IMR-90 (cell line): Measurements from ENCODE around the gene CCDC97. TPM values are rescaled to one million over a fixed set of nuclear protein-coding genes. Genes with fewer than 3 reads are reported as not detected.

ENCODE experiments used
- ATAC-seq: fragments of 200-7000 bp; cut with Tn5 transposase; 2 replicates; pipeline ENCODE4 v1.9.1; 2020; ENCODE audit warnings: low read depth, mild to moderate bottlenecking, moderate library complexity
- BruUV-seq: library from RNA; stranded (reverse); fragments of 400-500 nt; replicated peaks from 2 replicates; lab custom pipeline; 2021; lab: Mats Ljungman, UMichigan
- CTCF ChIA-PET: fragments of 300-600 bp; formaldehyde crosslinking; extraction: SDS; loops from one replicate; lab custom pipeline; 2021; ENCODE audit warnings: antibody characterized with exemption; lab: Yijun Ruan, JAX
- POLR2A ChIA-PET: fragments of 300-600 bp; sonication (Branson Sonifier 250); formaldehyde crosslinking; loops from one replicate; lab custom pipeline; 2022; ENCODE audit warnings: antibody characterized with exemption; ENCODE audit not compliant: unreplicated experiment; lab: Charles Lee
- DNase-seq: peaks from one replicate; pipeline ENCODE4 v3.0.0; 2013
- H2AFZ ChIP-seq: replicated peaks from 2 replicates; pipeline ENCODE3; 2013; ENCODE audit warnings: low read length, mild to moderate bottlenecking; ENCODE audit not compliant: poor library complexity
- H2AK5ac ChIP-seq: 2 replicates; pipeline ENCODE4 v1.6.1; 2013; ENCODE audit warnings: low read depth, low read length, inconsistent platforms
- H2AK9ac ChIP-seq: replicated peaks from 2 replicates; pipeline ENCODE3; 2013; ENCODE audit warnings: mild to moderate bottlenecking, low read depth, low read length, moderate library complexity; ENCODE audit not compliant: poor library complexity
- H2BK120ac ChIP-seq: 2 replicates; pipeline ENCODE4 v1.6.1; 2013; ENCODE audit warnings: low read depth, low read length, inconsistent platforms
- H2BK15ac ChIP-seq: 3 replicates; pipeline ENCODE4 v1.6.1; 2013; ENCODE audit warnings: low read depth, low read length, inconsistent platforms
- H2BK20ac ChIP-seq: 2 replicates; pipeline ENCODE4 v1.6.1; 2013; ENCODE audit warnings: low read depth, mild to moderate bottlenecking, inconsistent platforms, low read length, moderate library complexity
- H2BK5ac ChIP-seq: 2 replicates; pipeline ENCODE4 v1.6.1; 2013; ENCODE audit warnings: mild to moderate bottlenecking, low read depth, low read length, inconsistent platforms; ENCODE audit not compliant: poor library complexity, severe bottlenecking
- H3K14ac ChIP-seq: replicated peaks from 2 replicates; pipeline ENCODE4 v1.6.1; 2013; ENCODE audit warnings: low read depth, low read length, inconsistent platforms
- H3K18ac ChIP-seq: 2 replicates; pipeline ENCODE4 v1.6.1; 2013; ENCODE audit warnings: low read depth, low read length, control low read depth
- H3K23ac ChIP-seq: 2 replicates; pipeline ENCODE4 v1.6.1; 2013; ENCODE audit warnings: low read depth, low read length, inconsistent platforms
- H3K27ac ChIP-seq: 2 replicates; pipeline ENCODE4 v1.5.1; 2013; ENCODE audit warnings: mild to moderate bottlenecking, control low read depth, low read length; ENCODE audit not compliant: insufficient read depth
- H3K27me3 ChIP-seq: 2 replicates; pipeline ENCODE4 v1.6.1; 2013; ENCODE audit warnings: low read length; ENCODE audit not compliant: control insufficient read depth, insufficient read depth
- H3K36me3 ChIP-seq: 2 replicates; pipeline ENCODE4 v1.6.1; 2013; ENCODE audit warnings: low read length, mixed read lengths; ENCODE audit not compliant: control insufficient read depth, insufficient read depth
- H3K4ac ChIP-seq: 2 replicates; pipeline ENCODE4 v1.6.1; 2013; ENCODE audit warnings: low read depth, low read length, inconsistent platforms
- H3K4me1 ChIP-seq: 2 replicates; pipeline ENCODE4 v1.6.1; 2013; ENCODE audit warnings: low read length, mixed read lengths; ENCODE audit not compliant: control insufficient read depth, insufficient read depth
- H3K4me2 ChIP-seq: 2 replicates; pipeline ENCODE4 v1.6.1; 2013; ENCODE audit warnings: low read depth, mild to moderate bottlenecking, control low read depth, low read length, moderate library complexity
- H3K4me3 ChIP-seq: 2 replicates; pipeline ENCODE4 v1.5.1; 2013; ENCODE audit warnings: low read depth, mild to moderate bottlenecking, control low read depth, low read length, moderate library complexity; ENCODE audit not compliant: insufficient read depth
- H3K56ac ChIP-seq: 2 replicates; pipeline ENCODE4 v1.6.1; 2013; ENCODE audit warnings: low read length, inconsistent platforms; ENCODE audit not compliant: insufficient read depth; ENCODE audit errors: extremely low read depth
- H3K79me1 ChIP-seq, 2 experiments: 2 replicates each; pipeline ENCODE4 v1.6.1; 2013; ENCODE audit warnings: low read length in 2 of 2, inconsistent platforms in 1 of 2, low read depth in 1 of 2
- H3K9ac ChIP-seq: 2 replicates; pipeline ENCODE4 v1.6.1; 2013; ENCODE audit warnings: low read depth, low read length, control low read depth
- H3K9me1 ChIP-seq: 2 replicates; pipeline ENCODE4 v1.6.1; 2013; ENCODE audit warnings: low read length, inconsistent platforms; ENCODE audit not compliant: insufficient read depth
- H3K9me3 ChIP-seq: 2 replicates; pipeline ENCODE4 v1.6.1; 2013; ENCODE audit warnings: low read length; ENCODE audit not compliant: control insufficient read depth, insufficient read depth
- H4K20me1 ChIP-seq: 2 replicates; pipeline ENCODE4 v1.6.1; 2013; ENCODE audit warnings: low read length, inconsistent platforms; ENCODE audit not compliant: insufficient read depth
- H4K5ac ChIP-seq: 2 replicates; pipeline ENCODE4 v1.6.1; 2013; ENCODE audit warnings: mild to moderate bottlenecking, low read depth, low read length, control low read depth
- H4K8ac ChIP-seq, 2 experiments: 2 replicates each; pipeline ENCODE4 v1.6.1; 2013; ENCODE audit warnings: low read depth in 2 of 2, low read length in 2 of 2, control low read depth in 1 of 2, inconsistent platforms in 1 of 2
- H4K91ac ChIP-seq: 2 replicates; pipeline ENCODE4 v1.6.1; 2013; ENCODE audit warnings: low read depth, low read length, inconsistent platforms; ENCODE audit not compliant: insufficient read depth
- BHLHE40 ChIP-seq: fragments of 150-350 bp; IDR thresholded peaks from 2 replicates; pipeline ENCODE4 v1.6.1; 2016; ENCODE audit warnings: mild to moderate bottlenecking, low read depth, low read length
- CEBPB ChIP-seq: IDR thresholded peaks from 2 replicates; pipeline ENCODE4 v1.6.1; 2012; ENCODE audit warnings: low read depth, low read length, improper control_type of control experiment
- CHD1 ChIP-seq: IDR thresholded peaks from 2 replicates; pipeline ENCODE4 v1.6.1; 2012; ENCODE audit warnings: low read depth, low read length, improper control_type of control experiment
- MAFK ChIP-seq: IDR thresholded peaks from 2 replicates; pipeline ENCODE4 v1.6.1; 2012; ENCODE audit warnings: low read depth, low read length, improper control_type of control experiment
- MAZ ChIP-seq: IDR thresholded peaks from 2 replicates; pipeline ENCODE4 v1.6.1; 2012; ENCODE audit warnings: low read depth, mild to moderate bottlenecking, low read length, improper control_type of control experiment, moderate library complexity, borderline replicate concordance
- MXI1 ChIP-seq: IDR thresholded peaks from 2 replicates; pipeline ENCODE4 v1.6.1; 2012; ENCODE audit warnings: low read depth, mild to moderate bottlenecking, low read length, moderate library complexity, borderline replicate concordance
- POLR2A ChIP-seq: IDR thresholded peaks from 2 replicates; pipeline ENCODE4 v1.6.1; 2012; ENCODE audit warnings: mild to moderate bottlenecking, low read depth, low read length
- RAD21 ChIP-seq: IDR thresholded peaks from 2 replicates; pipeline ENCODE4 v1.6.1; 2012; ENCODE audit warnings: low read length, improper control_type of control experiment
- RCOR1 ChIP-seq: IDR thresholded peaks from 2 replicates; pipeline ENCODE4 v1.6.1; 2012; ENCODE audit warnings: mild to moderate bottlenecking, low read length, improper control_type of control experiment; ENCODE audit not compliant: insufficient replicate concordance
- SMC3 ChIP-seq: fragments of 150-350 bp; IDR thresholded peaks from 2 replicates; pipeline ENCODE4 v1.6.1; 2016; ENCODE audit warnings: low read depth, mild to moderate bottlenecking, antibody characterized with exemption, low read length, moderate library complexity
- USF2 ChIP-seq: fragments of 150-350 bp; IDR thresholded peaks from 2 replicates; pipeline ENCODE4 v1.6.1; 2017; ENCODE audit warnings: mild to moderate bottlenecking, antibody characterized with exemption, low read length, low read depth
- WGBS, 2 experiments: methylation state at CpG; one replicate each; pipeline versions ENCODE4 v1.1.5 to v1.1.7; 2013; ENCODE audit warnings: missing lambda C conversion rate in 2 of 2; ENCODE audit not compliant: insufficient read length in 1 of 2; ENCODE audit errors: extremely low coverage in 2 of 2; 5-methylcytosine and 5-hydroxymethylcytosine counted together
- dilution Hi-C: fragments of 300-500 bp; cut with HindIII; formaldehyde crosslinking; loops from one replicate; pipeline ENCODE4 v1.14.3; 2018; ENCODE audit warnings: low sequenced_read_pairs; ENCODE audit not compliant: unreplicated experiment
- in situ Hi-C: fragments of 300-500 bp; cut with MboI; formaldehyde crosslinking; loops from 3 replicates; pipeline ENCODE4 v1.14.3; 2019; ENCODE audit warnings: low sequenced_read_pairs, inconsistent platforms, mixed read lengths
- intact Hi-C: fragments of 100-400 bp; cut with micrococcal nuclease; formaldehyde crosslinking; loops from 2 replicates; pipeline ENCODE4 v1.10.0; 2022
- polyA plus RNA-seq, 3 experiments: library from polyadenylated mRNA; depleted of rRNA; stranded (reverse); fragments of >200 nt; gene quantifications; 2 replicates each; pipeline ENCODE4 v1.2.3, GENCODE V29; 2012; ENCODE audit warnings: low replicate concordance in 1 of 3
- total RNA-seq: library from RNA; depleted of rRNA; stranded (reverse); fragments of >200 nt; gene quantifications from 2 replicates; pipeline ENCODE4 v1.2.3, GENCODE V29; 2012
- TF ChIP-seq, protein P1 (sequence below): conservative IDR thresholded peaks from 2 replicates; pipeline ENCODE4 v1.5.1; 2012; ENCODE audit warnings: mild to moderate bottlenecking, low read depth, low read length, improper control_type of control experiment

The CCDC97 gene
- total and polyA plus RNA-seq, 2 of the 4 experiments (the other 2 are of a cell fraction), result 4.1 to 11.0 TPM

DNA sequence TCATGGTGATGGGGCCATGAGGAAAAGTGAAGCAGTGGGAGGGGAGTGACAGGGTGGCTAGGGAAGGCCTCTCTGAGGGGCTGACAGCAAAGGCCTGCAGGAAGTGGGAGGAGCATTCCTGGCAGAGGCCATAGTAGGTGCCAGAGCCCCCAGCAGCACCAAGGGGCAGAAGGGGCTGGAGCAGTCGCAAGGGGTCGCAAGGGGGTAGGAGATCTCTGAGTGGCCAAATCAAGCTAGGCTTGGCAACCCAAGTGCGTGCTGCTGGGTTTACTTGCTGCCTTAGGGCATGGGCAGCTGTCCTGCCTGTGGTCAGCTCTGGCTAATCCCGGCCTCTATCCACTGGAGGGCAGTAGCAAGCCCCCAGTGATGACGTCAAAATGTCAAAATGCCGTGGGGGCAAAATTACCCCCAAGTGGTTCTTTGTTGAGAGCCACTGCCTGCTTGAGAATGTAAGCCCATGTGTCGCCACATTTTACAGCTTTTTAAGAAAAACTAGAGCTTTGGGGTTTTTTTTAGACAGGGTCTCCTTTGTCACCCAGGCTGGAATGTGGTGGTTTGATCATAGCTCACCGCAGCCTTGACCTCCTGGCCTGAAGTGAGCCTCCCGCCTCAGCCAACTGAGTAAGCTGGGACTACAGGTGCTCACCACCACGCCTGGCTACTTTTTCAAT is 11.8 kb downstream of the CCDC97 start:
- Histone ChIP-seq H4K8ac (peak overlapping the region in 1 of 2 experiments; percentile 70; a peak in 2 of 4 replicates), H2BK120ac (peak overlapping the region; percentile 88), H2AK9ac (peak overlapping the region; percentile 12), H3K36me3 (peaks cover 43% of the 10 kb centered on the region), H3K27ac (peak overlapping the region; percentile 93), H3K4me3 (no peak overlapping the region), H3K56ac (no peak overlapping the region), H3K9ac (peak overlapping the region; percentile 9; the same call in 1 of the 2 replicates), H2BK20ac (peak overlapping the region; percentile 54; the same call in 1 of the 2 replicates), H3K27me3 (no peaks in the 10 kb centered on the region), H2BK15ac (no peak overlapping the region), H2AK5ac (peak overlapping the region; percentile 98), H4K20me1 (peaks cover 66% of the 10 kb centered on the region), H3K9me1 (peaks cover 28% of the 10 kb centered on the region), H3K4me1 (peaks cover 44% of the 10 kb centered on the region), H3K4me2 (no peak overlapping the region), H3K9me3 (no peaks in the 10 kb centered on the region), H3K4ac (peak overlapping the region; percentile 89), H3K23ac (no peak overlapping the region), H3K18ac (peak overlapping the region; percentile 74; the same call in 1 of the 2 replicates), H4K5ac (no peak overlapping the region), H3K79me1 (peaks cover 14 to 73% of the 10 kb centered on the region in 2 experiments), H4K91ac (peak overlapping the region; percentile 78; the same call in 1 of the 2 replicates), H2AFZ (peak overlapping the region; percentile 53), H2BK5ac (peak overlapping the region; percentile 88), H3K14ac (no peak overlapping the region)
- dilution Hi-C loops (no loop called here), intact Hi-C loops (loop anchor here (1.0 kb wide), 1 partner anchor 110 kb away; no protein-coding TSS in a partner anchor), in situ Hi-C loops (no loop called here)
- no TSS peak for BruUV-seq
- peak; percentile 80 for DNase-seq
- peak; percentile 16 for ATAC-seq
- 50% methylated on average over 1 of the region's 10 CpGs; no CpG with 5 or more reads in 1 of the 2 experiments for WGBS, 2 experiments
- ChIA-PET CTCF (interaction anchor here (0.6 to 1.4 kb wide), 4 partner anchors 11 to 113 kb away, joined by 3 to 5 read pairs (median 4); no protein-coding TSS in a partner anchor), POLR2A (no interaction called here)
- TF ChIP-seq POLR2A (peak; percentile 56; the same call in 1 of the 2 replicates), MAZ (peak; percentile 73), MAFK (peak; percentile 48; the same call in 1 of the 2 replicates), RCOR1 (peak; percentile 92), CHD1 (0 out of 2 replicates have a peak, but pooled peaks have one; percentile 62), RAD21 (peak; percentile 54), USF2 (no peak), MXI1 (0 out of 2 replicates have a peak, but pooled peaks have one; percentile 33), CEBPB (no peak), BHLHE40 (no peak), SMC3 (peak; percentile 67)
- TF ChIP-seq, protein P1, sequence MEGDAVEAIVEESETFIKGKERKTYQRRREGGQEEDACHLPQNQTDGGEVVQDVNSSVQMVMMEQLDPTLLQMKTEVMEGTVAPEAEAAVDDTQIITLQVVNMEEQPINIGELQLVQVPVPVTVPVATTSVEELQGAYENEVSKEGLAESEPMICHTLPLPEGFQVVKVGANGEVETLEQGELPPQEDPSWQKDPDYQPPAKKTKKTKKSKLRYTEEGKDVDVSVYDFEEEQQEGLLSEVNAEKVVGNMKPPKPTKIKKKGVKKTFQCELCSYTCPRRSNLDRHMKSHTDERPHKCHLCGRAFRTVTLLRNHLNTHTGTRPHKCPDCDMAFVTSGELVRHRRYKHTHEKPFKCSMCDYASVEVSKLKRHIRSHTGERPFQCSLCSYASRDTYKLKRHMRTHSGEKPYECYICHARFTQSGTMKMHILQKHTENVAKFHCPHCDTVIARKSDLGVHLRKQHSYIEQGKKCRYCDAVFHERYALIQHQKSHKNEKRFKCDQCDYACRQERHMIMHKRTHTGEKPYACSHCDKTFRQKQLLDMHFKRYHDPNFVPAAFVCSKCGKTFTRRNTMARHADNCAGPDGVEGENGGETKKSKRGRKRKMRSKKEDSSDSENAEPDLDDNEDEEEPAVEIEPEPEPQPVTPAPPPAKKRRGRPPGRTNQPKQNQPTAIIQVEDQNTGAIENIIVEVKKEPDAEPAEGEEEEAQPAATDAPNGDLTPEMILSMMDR, result peak; percentile 82
